T-helper 1 cell treated with Interleukin-12 subunit alpha and Interleukin-12 subunit beta and Interleukin-4 antibody, amounts not matched to agents 30 μg/mL and 1 μg/mL, for 36 hours (primary cell): ENCODE data around the gene TYRO3.
"Not testable (repeated sequence)": the region's sequence is repeated elsewhere in the genome, so short reads cannot be mapped to it uniquely, and the experiment has no call there.

Source experiments
- H3K27ac Mint-ChIP-seq: one replicate; pipeline ENCODE4 v1.8.0; 2021; ENCODE audit warnings: mild to moderate bottlenecking, mixed read lengths
- H3K27me3 Mint-ChIP-seq: one replicate; pipeline ENCODE4 v1.8.0; 2021; ENCODE audit warnings: low read depth, mixed read lengths
- H3K36me3 Mint-ChIP-seq: one replicate; pipeline ENCODE4 v1.8.0; 2021; ENCODE audit warnings: low read depth, mixed read lengths
- H3K4me1 Mint-ChIP-seq: one replicate; pipeline ENCODE4 v1.8.0; 2021; ENCODE audit warnings: low read depth, mixed read lengths
- H3K4me3 Mint-ChIP-seq: one replicate; pipeline ENCODE4 v1.8.0; 2021; ENCODE audit warnings: mild to moderate bottlenecking, moderate library complexity, mixed read lengths
- H3K9me3 Mint-ChIP-seq: one replicate; pipeline ENCODE4 v1.8.0; 2021; ENCODE audit warnings: mixed read lengths

TYRO3 gene

DNA sequence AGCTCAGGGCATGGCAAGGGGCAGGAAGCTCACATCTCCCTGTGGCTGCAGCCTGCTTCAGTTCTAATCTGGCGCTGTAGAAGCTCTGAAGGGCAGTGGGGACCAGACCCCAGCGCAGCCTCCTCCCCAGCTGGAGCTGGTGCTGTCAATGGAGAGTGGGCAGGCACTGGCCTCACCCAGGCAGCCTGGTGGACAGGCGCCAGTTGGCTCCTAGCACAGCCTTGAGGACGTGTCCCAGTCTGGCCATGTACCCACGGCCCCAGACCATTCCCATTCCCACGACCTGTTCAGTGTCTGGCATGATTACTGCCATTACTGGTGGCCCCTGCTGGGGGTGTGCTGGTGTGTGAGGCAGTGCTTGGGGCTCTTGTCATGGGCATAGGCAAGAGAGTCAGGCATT lies 16.3 kb downstream of the TYRO3 start:
- Mint-ChIP-seq H3K4me1 (no peaks in the 10 kb centered on the region), H3K36me3 (no peaks in the 10 kb centered on the region), H3K9me3 (no peaks in the 10 kb centered on the region), H3K4me3 (no peak overlapping the region), H3K27ac (no peak overlapping the region), H3K27me3 (no peaks in the 10 kb centered on the region)

DNA sequence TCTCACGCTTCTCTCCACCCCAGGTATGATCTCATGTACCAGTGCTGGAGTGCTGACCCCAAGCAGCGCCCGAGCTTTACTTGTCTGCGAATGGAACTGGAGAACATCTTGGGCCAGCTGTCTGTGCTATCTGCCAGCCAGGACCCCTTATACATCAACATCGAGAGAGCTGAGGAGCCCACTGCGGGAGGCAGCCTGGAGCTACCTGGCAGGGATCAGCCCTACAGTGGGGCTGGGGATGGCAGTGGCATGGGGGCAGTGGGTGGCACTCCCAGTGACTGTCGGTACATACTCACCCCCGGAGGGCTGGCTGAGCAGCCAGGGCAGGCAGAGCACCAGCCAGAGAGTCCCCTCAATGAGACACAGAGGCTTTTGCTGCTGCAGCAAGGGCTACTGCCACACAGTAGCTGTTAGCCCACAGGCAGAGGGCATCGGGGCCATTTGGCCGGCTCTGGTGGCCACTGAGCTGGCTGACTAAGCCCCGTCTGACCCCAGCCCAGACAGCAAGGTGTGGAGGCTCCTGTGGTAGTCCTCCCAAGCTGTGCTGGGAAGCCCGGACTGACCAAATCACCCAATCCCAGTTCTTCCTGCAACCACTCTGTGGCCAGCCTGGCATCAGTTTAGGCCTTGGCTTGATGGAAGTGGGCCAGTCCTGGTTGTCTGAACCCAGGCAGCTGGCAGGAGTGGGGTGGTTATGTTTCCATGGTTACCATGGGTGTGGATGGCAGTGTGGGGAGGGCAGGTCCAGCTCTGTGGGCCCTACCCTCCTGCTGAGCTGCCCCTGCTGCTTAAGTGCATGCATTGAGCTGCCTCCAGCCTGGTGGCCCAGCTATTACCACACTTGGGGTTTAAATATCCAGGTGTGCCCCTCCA lies 19.1 kb downstream of the TYRO3 start:
- no peak overlapping the region for H3K4me3 Mint-ChIP-seq
- no peak overlapping the region for H3K27ac Mint-ChIP-seq
- H3K9me3 Mint-ChIP-seq, result no peaks in the 10 kb centered on the region
- no peaks in the 10 kb centered on the region for H3K36me3 Mint-ChIP-seq
- peaks cover 11% of the 10 kb centered on the region for H3K27me3 Mint-ChIP-seq
- no peaks in the 10 kb centered on the region for H3K4me1 Mint-ChIP-seq

DNA sequence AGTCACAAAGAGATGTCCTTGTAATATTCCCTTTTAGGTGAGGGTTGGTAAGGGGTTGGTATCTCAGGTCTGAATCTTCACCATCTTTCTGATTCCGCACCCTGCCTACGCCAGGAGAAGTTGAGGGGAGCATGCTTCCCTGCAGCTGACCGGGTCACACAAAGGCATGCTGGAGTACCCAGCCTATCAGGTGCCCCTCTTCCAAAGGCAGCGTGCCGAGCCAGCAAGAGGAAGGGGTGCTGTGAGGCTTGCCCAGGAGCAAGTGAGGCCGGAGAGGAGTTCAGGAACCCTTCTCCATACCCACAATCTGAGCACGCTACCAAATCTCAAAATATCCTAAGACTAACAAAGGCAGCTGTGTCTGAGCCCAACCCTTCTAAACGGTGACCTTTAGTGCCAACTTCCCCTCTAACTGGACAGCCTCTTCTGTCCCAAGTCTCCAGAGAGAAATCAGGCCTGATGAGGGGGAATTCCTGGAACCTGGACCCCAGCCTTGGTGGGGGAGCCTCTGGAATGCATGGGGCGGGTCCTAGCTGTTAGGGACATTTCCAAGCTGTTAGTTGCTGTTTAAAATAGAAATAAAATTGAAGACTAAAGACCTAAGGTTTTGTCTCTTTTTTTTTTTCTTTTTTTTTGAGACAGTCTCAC lies 19.8 kb downstream of the TYRO3 start:
- Mint-ChIP-seq H3K9me3 (no peaks in the 10 kb centered on the region), H3K36me3 (no peaks in the 10 kb centered on the region), H3K4me1 (no peaks in the 10 kb centered on the region), H3K27ac (no peak overlapping the region), H3K4me3 (no peak overlapping the region), H3K27me3 (peaks cover 18% of the 10 kb centered on the region)

DNA sequence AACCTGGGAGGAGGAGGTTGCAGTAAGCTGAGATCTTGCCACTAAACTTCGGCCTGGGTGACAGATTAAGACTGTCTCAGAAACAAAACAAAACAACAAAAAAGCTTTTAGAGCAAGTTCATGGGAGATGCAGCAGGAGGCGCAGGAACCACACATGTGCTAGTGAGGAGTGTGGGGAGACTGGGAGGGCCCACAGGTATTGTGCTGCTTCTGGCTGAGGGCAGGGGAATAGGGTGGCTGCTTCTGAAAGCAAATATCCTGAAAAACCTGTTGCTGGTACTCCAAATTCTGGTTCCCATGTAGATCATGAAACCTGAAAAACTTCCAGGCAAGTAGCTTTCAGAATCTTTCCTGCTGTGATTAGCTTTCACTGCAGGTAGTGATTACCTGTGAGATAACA lies 22.1 kb downstream of the TYRO3 start:
- peaks cover 33% of the 10 kb centered on the region for H3K27me3 Mint-ChIP-seq
- no peak overlapping the region for H3K4me3 Mint-ChIP-seq
- peaks cover 6% of the 10 kb centered on the region for H3K4me1 Mint-ChIP-seq
- no peaks in the 10 kb centered on the region for H3K9me3 Mint-ChIP-seq
- no peaks in the 10 kb centered on the region for H3K36me3 Mint-ChIP-seq
- no peak overlapping the region for H3K27ac Mint-ChIP-seq

DNA sequence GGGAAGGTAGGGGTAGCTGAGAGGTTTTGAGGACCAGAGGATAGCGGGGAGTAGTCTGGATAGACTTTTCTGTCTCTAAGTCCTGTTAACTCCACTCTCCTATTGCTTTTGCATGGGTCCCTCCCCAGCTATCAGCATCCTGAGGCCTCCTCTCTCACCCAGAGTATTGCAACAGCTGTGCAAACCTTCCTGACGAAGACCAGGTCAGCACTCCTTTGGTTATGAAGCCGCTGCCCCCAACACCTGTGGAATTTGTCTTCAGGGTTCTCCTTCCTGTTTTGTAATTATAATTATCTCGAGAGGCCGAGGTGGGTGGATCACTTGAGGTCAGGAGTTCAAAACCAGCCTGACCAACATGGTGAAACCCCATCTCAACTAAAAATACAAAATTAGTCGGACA lies 24.8 kb downstream of the TYRO3 start:
- Mint-ChIP-seq H3K9me3 (no peaks in the 10 kb centered on the region), H3K4me3 (no peak overlapping the region), H3K27ac (no peak overlapping the region), H3K36me3 (no peaks in the 10 kb centered on the region), H3K27me3 (peaks cover 54% of the 10 kb centered on the region), H3K4me1 (peaks cover 6% of the 10 kb centered on the region)

DNA sequence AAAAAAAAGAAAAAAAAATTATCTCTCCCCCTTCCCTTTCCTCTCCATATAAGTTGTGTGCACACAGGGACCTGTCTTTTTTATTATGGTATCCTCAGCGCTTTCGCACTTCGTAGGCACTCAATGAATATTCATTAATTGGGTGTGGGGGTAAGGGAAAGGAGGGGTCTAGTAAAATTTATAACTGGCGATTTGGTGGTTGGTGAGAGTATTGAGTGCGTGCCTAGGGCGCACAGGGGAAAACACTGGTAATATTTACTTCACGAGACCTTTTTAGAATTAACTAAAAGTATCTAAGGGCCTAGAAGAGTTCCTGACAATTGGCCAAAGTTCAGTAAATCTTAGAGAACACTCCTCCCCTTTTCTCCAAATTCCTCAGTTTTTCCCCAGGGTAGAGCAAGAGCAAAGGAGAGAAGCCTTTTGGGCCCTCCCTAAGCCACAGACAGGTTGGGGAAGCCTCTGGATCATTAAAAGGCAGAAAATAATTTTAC lies 25.7 kb downstream of the TYRO3 start:
- Mint-ChIP-seq H3K27ac (no peak overlapping the region), H3K27me3 (peaks cover 54% of the 10 kb centered on the region), H3K4me3 (peak overlapping the region; percentile 63), H3K36me3 (no peaks in the 10 kb centered on the region), H3K9me3 (no peaks in the 10 kb centered on the region), H3K4me1 (peaks cover 6% of the 10 kb centered on the region)

DNA sequence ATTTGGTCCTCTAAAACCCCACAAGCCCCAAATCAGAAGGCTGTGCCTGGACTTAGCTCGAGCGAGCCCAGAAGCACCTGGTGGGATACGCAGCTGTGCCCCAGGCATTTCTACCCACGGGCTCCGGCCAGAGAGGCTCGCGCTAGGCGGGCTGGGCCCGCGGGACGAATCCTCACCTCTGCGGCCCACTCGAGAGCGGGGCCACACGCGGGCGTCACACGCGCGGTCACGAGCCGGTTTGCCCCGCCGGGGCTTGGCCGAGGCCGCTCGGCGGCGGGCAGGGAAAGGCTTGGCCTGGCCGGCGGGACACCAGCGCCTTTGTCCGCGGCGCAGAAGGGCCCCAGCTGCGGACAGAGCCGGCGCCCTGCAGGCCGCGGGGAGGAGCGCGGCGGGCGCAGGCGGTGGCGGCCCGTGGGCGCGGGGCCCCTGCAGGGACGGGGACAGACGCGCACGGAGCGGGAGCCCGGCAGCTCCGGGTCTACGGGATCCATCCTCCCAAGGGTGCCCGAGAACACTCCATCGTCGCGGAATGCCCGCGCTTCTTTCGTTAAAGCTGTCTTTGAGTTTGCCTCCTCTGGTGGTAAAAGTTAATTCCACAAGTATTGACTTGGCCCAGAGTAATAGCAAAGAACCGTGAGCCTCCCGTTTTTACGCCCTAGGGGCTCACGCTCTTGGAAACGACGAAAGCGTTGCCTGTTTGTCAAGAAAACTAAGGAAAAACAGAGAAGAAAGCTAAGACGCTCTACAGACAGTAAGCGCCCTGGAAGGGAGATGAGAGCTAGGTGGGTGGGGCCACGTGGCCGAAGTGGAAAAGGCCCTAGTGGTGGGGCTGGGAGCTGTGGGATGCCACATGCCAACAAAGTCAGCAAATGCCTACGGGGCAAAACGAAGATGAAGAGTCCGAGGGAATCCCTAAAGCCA lies 26.4 kb downstream of the TYRO3 start:
- peaks cover 6% of the 10 kb centered on the region for H3K4me1 Mint-ChIP-seq
- peaks cover 61% of the 10 kb centered on the region for H3K27me3 Mint-ChIP-seq
- no peak overlapping the region for H3K27ac Mint-ChIP-seq
- no peaks in the 10 kb centered on the region for H3K36me3 Mint-ChIP-seq
- H3K4me3 Mint-ChIP-seq, result peak overlapping the region; percentile 63
- no peaks in the 10 kb centered on the region for H3K9me3 Mint-ChIP-seq

DNA sequence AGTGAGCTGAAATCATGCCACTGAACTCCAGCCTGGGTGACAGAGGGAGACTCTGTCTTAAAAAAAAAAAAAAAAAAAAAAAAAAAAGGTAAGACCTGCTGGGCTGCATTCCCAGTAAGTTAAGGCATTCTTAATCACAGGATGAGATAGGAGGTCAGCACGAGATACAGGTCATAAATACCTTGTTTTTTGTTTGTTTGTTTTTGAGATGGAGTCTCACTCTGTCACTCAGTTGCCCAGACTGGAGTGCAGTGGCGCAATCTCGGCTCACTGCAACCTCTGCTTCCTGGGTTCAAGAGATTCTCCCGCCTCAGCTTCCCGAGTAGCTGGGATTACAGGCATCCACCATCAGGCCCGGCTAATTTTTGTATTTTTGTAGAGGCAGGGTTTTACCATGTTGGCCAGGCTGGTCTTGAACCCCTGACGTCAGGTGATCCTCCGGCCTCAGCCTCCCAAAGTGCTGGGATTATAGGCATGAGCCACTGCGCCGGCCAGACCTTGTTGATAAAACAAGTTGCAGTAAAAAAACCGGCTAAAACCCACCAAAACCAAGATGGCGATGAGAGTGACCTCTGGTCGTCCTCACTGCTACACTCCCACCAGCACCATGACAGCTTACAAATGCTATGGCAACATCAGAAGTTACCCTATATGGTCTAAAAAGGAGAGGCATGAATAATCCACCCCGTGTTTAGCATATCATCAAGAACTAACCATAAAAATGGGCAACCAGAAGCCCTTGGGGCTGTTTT lies 27.7 kb downstream of the TYRO3 start:
- H3K27me3 Mint-ChIP-seq, result peaks cover 67% of the 10 kb centered on the region

DNA sequence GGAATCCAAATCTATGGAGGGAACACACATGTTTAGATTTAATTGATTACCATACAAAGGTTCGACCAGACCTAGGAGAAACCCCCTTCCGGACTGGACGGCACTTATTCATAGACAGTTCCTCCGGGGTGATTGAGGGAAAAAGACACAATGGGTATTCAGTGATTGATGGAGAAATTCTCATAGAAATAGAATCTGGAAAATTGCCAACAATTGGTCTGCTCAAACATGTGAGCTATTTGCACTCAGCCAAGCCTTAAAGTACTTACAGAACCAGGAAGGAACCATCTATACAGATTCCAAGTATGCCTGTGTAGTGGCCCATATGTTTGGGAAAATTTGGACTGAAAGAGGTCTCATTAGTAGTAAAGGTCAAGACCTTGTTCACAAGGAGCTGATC lies 30.0 kb downstream of the TYRO3 start:
- not testable (repeated sequence) for H3K4me3 Mint-ChIP-seq, H3K27ac Mint-ChIP-seq, H3K36me3 Mint-ChIP-seq, H3K9me3 Mint-ChIP-seq, H3K4me1 Mint-ChIP-seq
- peaks cover 63% of the 10 kb centered on the region for H3K27me3 Mint-ChIP-seq

More for the DNA sequence above, 27.7 kb downstream of the TYRO3 start:
- not testable (repeated sequence) for H3K36me3 Mint-ChIP-seq, H3K4me3 Mint-ChIP-seq, H3K4me1 Mint-ChIP-seq, H3K27ac Mint-ChIP-seq, H3K9me3 Mint-ChIP-seq

DNA sequence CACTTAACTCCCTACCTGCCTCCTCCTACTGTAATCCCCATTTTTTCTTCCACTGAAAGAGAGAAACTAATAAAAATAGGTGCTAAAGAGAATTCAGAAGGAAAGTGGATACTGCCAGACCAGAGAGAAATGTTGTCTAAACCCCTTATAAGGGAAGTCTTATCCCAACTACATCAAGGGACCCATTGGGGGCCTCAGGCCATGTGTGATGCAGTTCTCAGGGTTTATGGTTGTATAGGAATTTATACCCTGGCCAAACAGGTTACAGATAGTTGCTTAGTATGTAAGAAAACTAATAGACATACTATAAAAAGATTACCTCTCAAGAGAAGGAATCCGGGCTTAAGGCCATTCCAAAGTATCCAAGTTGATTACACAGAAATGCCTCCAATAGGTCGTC lies 30.6 kb downstream of the TYRO3 start:
- H3K36me3 Mint-ChIP-seq, H3K27ac Mint-ChIP-seq, H3K4me1 Mint-ChIP-seq, H3K4me3 Mint-ChIP-seq, H3K9me3 Mint-ChIP-seq: not testable (repeated sequence)
- H3K27me3 Mint-ChIP-seq, result peaks cover 60% of the 10 kb centered on the region

DNA sequence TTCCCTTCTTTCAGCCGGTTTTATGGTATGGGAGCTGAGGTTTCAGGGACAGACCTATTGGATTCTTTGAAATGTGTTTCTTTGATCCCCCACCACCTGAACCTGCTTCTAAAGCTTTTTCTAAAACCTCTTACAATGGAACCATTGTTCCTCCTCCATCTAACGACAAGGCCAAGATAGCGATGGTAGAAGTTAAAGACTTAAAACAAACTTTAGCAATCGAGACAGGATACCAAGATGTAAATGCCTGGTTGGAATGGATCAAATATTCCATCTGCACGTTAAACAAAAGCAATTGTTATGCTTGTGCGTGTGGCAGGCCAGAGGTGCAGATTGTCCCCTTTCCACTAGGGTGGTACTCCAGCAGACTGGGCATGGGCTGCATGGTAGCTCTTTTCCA lies 32.2 kb downstream of the TYRO3 start:
- H3K4me3 Mint-ChIP-seq, H3K27ac Mint-ChIP-seq, H3K36me3 Mint-ChIP-seq, H3K9me3 Mint-ChIP-seq, H3K4me1 Mint-ChIP-seq: not testable (repeated sequence)
- H3K27me3 Mint-ChIP-seq, result peaks cover 50% of the 10 kb centered on the region

DNA sequence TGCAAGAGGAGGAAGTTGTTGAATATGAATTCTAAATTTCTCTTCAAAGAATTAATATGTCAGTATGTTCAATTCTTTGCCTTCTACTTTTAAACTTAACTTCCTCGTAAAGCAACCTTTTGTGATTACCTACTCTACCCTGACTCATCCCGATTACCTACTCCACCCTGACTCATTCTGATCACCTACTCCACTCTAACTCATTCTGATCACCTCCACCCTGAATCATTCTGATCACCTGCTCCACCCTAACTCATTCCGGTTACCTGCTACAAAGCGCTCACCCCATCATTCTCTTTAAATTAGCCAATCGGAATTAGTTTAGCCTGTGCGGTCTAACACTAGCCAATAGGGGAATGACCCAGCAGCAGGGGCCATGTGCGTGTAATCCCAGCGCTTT lies 33.7 kb downstream of the TYRO3 start:
- H3K36me3 Mint-ChIP-seq, H3K4me1 Mint-ChIP-seq, H3K9me3 Mint-ChIP-seq, H3K27ac Mint-ChIP-seq, H3K4me3 Mint-ChIP-seq: not testable (repeated sequence)
- peaks cover 39% of the 10 kb centered on the region for H3K27me3 Mint-ChIP-seq

DNA sequence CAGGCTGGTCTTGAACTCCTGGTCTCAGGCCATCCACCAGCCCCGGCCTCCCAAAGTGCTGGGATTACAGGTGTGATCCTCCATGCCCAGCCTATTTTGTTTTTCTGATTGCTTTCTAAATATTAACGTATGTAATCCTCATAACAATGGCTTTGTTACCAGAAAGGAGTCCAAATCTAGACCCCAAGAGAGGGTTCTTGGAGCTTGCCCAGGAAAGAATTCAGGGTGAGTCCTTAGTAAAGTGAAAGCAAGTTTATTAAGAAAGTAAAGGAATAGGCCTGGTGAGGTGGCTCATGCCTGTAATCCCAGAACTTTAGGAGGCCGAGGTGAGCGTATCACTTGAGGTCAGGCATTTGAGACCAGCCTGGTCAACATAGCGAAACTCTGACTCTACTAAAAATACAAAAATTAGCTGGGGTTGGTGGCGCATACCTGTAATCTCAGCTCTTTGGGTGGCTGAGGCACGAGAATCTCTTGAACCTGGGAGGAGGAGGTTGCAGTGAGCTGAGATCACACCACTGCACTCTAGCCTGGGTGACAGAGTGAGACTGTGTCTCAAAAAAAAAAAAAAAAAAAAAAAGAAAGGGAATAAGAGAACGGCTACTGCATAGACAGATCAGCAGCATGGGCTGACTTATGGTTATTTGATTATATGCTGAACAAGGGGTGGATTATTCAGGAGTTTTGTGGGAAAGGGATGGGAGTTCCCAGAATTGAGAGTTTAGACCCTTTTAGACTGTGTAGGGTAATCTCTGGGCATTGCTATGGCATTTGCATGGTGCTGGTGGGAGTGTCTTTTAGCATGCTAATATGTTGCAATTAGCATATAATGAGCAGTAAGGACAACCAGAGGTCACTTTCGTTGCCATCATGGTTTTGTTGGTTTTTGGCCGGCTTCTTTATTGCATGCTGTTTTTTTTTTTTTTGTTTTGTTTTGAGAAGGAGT lies 36.1 kb downstream of the TYRO3 start:
- no peaks in the 10 kb centered on the region for H3K9me3 Mint-ChIP-seq
- no peak overlapping the region for H3K4me3 Mint-ChIP-seq
- no peaks in the 10 kb centered on the region for H3K36me3 Mint-ChIP-seq
- peaks cover 31% of the 10 kb centered on the region for H3K27me3 Mint-ChIP-seq
- no peak overlapping the region for H3K27ac Mint-ChIP-seq
- peaks cover 2% of the 10 kb centered on the region for H3K4me1 Mint-ChIP-seq
